ENCODE results near the gene DUSP16. TPM values are rescaled to one million over a fixed set of nuclear protein-coding genes. Genes with fewer than 3 reads are reported as not detected.
"Not testable (repeated sequence)": the region's sequence is repeated elsewhere in the genome, so short reads cannot be mapped to it uniquely, and the experiment has no call there.

DUSP16 gene
- polyA plus RNA-seq, 4 donors, result 22.5 to 83.4 (median 30.1) TPM

GRCh38 chr12:12508612-12509011 is 54.1 kb downstream of the DUSP16 start:
- no peak for FAIRE-seq
- H3K36me3 ChIP-seq (ENCODE audit: control insufficient read depth in 3 of 3, insufficient read depth in 2 of 3, low read depth in 1 of 3, low read length in 3 of 3), result peaks cover 0 to 9% (median 2%) of the 10 kb centered on the region in 3 donors
- WGBS, 3 donors, result 91 to 93% (median 92%) methylated on average over 2 of the region's 2 CpGs

GRCh38 chr12:12507121-12507520 is 55.5 kb downstream of the DUSP16 start:
- peaks cover 13 to 18% (median 15%) of the 10 kb centered on the region in 3 donors for H3K4me1 ChIP-seq (ENCODE audit: control insufficient read depth in 3 of 3, insufficient read depth in 2 of 3, low read depth in 1 of 3, low read length in 2 of 3)
- no peaks in the 10 kb centered on the region for H3K9me3 ChIP-seq (ENCODE audit: control insufficient read depth in 2 of 2, insufficient read depth in 1 of 2, low read depth in 1 of 2, low read length in 1 of 2)
- WGBS, 3 donors, result 74 to 96% (median 96%) methylated on average over 1 of the region's 1 CpG
- no peaks in the 10 kb centered on the region for H3K27me3 ChIP-seq (ENCODE audit: control insufficient read depth in 3 of 3, insufficient read depth in 3 of 3, low read length in 3 of 3)
- H3K36me3 ChIP-seq (ENCODE audit: control insufficient read depth in 3 of 3, insufficient read depth in 2 of 3, low read depth in 1 of 3, low read length in 3 of 3), result peaks cover 0 to 20% (median 2%) of the 10 kb centered on the region in 3 donors
- H3K4me3 ChIP-seq (ENCODE audit: low read depth in 1 of 3, low read length in 3 of 3), result no peak overlapping the region
- FAIRE-seq (no peak), DNase-seq (no peak)
- H3K27ac ChIP-seq (ENCODE audit: low read depth in 1 of 3, low read length in 2 of 3), result no peak overlapping the region

More at GRCh38 chr12:12508612-12509011, 54.1 kb downstream of the DUSP16 start:
- Histone ChIP-seq H3K27ac (ENCODE audit: low read depth in 1 of 3, low read length in 2 of 3) (no peak overlapping the region), H3K27me3 (ENCODE audit: control insufficient read depth in 3 of 3, insufficient read depth in 3 of 3, low read length in 3 of 3) (no peaks in the 10 kb centered on the region), H3K9me3 (ENCODE audit: control insufficient read depth in 2 of 2, insufficient read depth in 1 of 2, low read depth in 1 of 2, low read length in 1 of 2) (no peaks in the 10 kb centered on the region), H3K4me3 (ENCODE audit: low read depth in 1 of 3, low read length in 3 of 3) (no peak overlapping the region), H3K4me1 (ENCODE audit: control insufficient read depth in 3 of 3, insufficient read depth in 2 of 3, low read depth in 1 of 3, low read length in 2 of 3) (peaks cover 15 to 20% (median 15%) of the 10 kb centered on the region in 3 donors)
- no peak for DNase-seq

- DNase-seq (peak in 1 of 2 donors; percentile 31), FAIRE-seq (no peak)
- WGBS, 3 donors, result 59 to 76% (median 75%) methylated on average over 3 of the region's 3 CpGs
- no peak overlapping the region for H3K4me3 ChIP-seq (ENCODE audit: low read depth in 1 of 3, low read length in 3 of 3)
- peaks cover 0 to 17% (median 2%) of the 10 kb centered on the region in 3 donors for H3K36me3 ChIP-seq (ENCODE audit: control insufficient read depth in 3 of 3, insufficient read depth in 2 of 3, low read depth in 1 of 3, low read length in 3 of 3)
- peak overlapping the region; percentile 41 to 74 (median 47) for H3K27ac ChIP-seq (ENCODE audit: low read depth in 1 of 3, low read length in 2 of 3)
- no peaks in the 10 kb centered on the region for H3K9me3 ChIP-seq (ENCODE audit: control insufficient read depth in 2 of 2, insufficient read depth in 1 of 2, low read depth in 1 of 2, low read length in 1 of 2)
- peaks cover 9 to 18% (median 15%) of the 10 kb centered on the region in 3 donors for H3K4me1 ChIP-seq (ENCODE audit: control insufficient read depth in 3 of 3, insufficient read depth in 2 of 3, low read depth in 1 of 3, low read length in 2 of 3)
- no peaks in the 10 kb centered on the region for H3K27me3 ChIP-seq (ENCODE audit: control insufficient read depth in 3 of 3, insufficient read depth in 3 of 3, low read length in 3 of 3)
Observed at GRCh38 chr12:12506496-12506890, 56.2 kb downstream of the DUSP16 start.

- no peak overlapping the region for H3K4me3 ChIP-seq (ENCODE audit: low read depth in 1 of 3, low read length in 3 of 3)
- no peak for FAIRE-seq
- peak overlapping the region; percentile 32 to 85 (median 47) for H3K27ac ChIP-seq (ENCODE audit: low read depth in 1 of 3, low read length in 2 of 3)
- 31 to 46% (median 36%) methylated on average over 11 of the region's 11 CpGs for WGBS, 3 donors
- H3K36me3 ChIP-seq (ENCODE audit: control insufficient read depth in 3 of 3, insufficient read depth in 2 of 3, low read depth in 1 of 3, low read length in 3 of 3), result peaks cover 0 to 17% (median 2%) of the 10 kb centered on the region in 3 donors
- DNase-seq, result peak; percentile 43 to 46
- H3K4me1 ChIP-seq (ENCODE audit: control insufficient read depth in 3 of 3, insufficient read depth in 2 of 3, low read depth in 1 of 3, low read length in 2 of 3), result peaks cover 8 to 18% (median 12%) of the 10 kb centered on the region in 3 donors
- H3K27me3 ChIP-seq (ENCODE audit: control insufficient read depth in 3 of 3, insufficient read depth in 3 of 3, low read length in 3 of 3), result no peaks in the 10 kb centered on the region
- no peaks in the 10 kb centered on the region for H3K9me3 ChIP-seq (ENCODE audit: control insufficient read depth in 2 of 2, insufficient read depth in 1 of 2, low read depth in 1 of 2, low read length in 1 of 2)
Observed at GRCh38 chr12:12505544-12506495, 56.8 kb downstream of the DUSP16 start.

GRCh38 chr12:12503384-12504078 is 59.1 kb downstream of the DUSP16 start:
- H3K4me1 ChIP-seq (ENCODE audit: control insufficient read depth in 3 of 3, insufficient read depth in 2 of 3, low read depth in 1 of 3, low read length in 2 of 3), result peaks cover 5 to 18% (median 9%) of the 10 kb centered on the region in 3 donors
- no peak overlapping the region for H3K27ac ChIP-seq (ENCODE audit: low read depth in 1 of 3, low read length in 2 of 3)
- 78 to 87% (median 80%) methylated on average over 9 of the region's 9 CpGs for WGBS, 3 donors
- DNase-seq (no peak), FAIRE-seq (no peak)
- no peaks in the 10 kb centered on the region for H3K27me3 ChIP-seq (ENCODE audit: control insufficient read depth in 3 of 3, insufficient read depth in 3 of 3, low read length in 3 of 3)
- H3K36me3 ChIP-seq (ENCODE audit: control insufficient read depth in 3 of 3, insufficient read depth in 2 of 3, low read depth in 1 of 3, low read length in 3 of 3), result peaks cover 0 to 20% (median 3%) of the 10 kb centered on the region in 3 donors
- no peak overlapping the region for H3K4me3 ChIP-seq (ENCODE audit: low read depth in 1 of 3, low read length in 3 of 3)
- no peaks in the 10 kb centered on the region for H3K9me3 ChIP-seq (ENCODE audit: control insufficient read depth in 2 of 2, insufficient read depth in 1 of 2, low read depth in 1 of 2, low read length in 1 of 2)

GRCh38 chr12:12502815-12503151 is 59.9 kb downstream of the DUSP16 start:
- peak overlapping the region in 1 of 3 donors; percentile 50 for H3K27ac ChIP-seq (ENCODE audit: low read depth in 1 of 3, low read length in 2 of 3)
- WGBS, 3 donors, result 83 to 92% (median 88%) methylated on average over 5 of the region's 5 CpGs

GRCh38 chr12:12502130-12502814 is 60.4 kb downstream of the DUSP16 start:
- Histone ChIP-seq H3K36me3 (ENCODE audit: control insufficient read depth in 3 of 3, insufficient read depth in 2 of 3, low read depth in 1 of 3, low read length in 3 of 3) (peaks cover 0 to 27% (median 3%) of the 10 kb centered on the region in 3 donors), H3K4me1 (ENCODE audit: control insufficient read depth in 3 of 3, insufficient read depth in 2 of 3, low read depth in 1 of 3, low read length in 2 of 3) (peaks cover 5 to 18% (median 9%) of the 10 kb centered on the region in 3 donors), H3K27ac (ENCODE audit: low read depth in 1 of 3, low read length in 2 of 3) (peak overlapping the region in 1 of 3 donors; percentile 50)
- not testable (repeated sequence) for H3K27me3 ChIP-seq (ENCODE audit: control insufficient read depth in 3 of 3, insufficient read depth in 3 of 3, low read length in 3 of 3); H3K4me3 ChIP-seq (ENCODE audit: low read depth in 1 of 3, low read length in 3 of 3); DNase-seq; H3K9me3 ChIP-seq (ENCODE audit: control insufficient read depth in 2 of 2, insufficient read depth in 1 of 2, low read depth in 1 of 2, low read length in 1 of 2); FAIRE-seq
- WGBS, 3 donors, result 86 to 93% (median 87%) methylated on average over 7 of the region's 7 CpGs

More at GRCh38 chr12:12502815-12503151, 59.9 kb downstream of the DUSP16 start:
- Histone ChIP-seq H3K4me1 (ENCODE audit: control insufficient read depth in 3 of 3, insufficient read depth in 2 of 3, low read depth in 1 of 3, low read length in 2 of 3) (peaks cover 5 to 18% (median 9%) of the 10 kb centered on the region in 3 donors), H3K9me3 (ENCODE audit: control insufficient read depth in 2 of 2, insufficient read depth in 1 of 2, low read depth in 1 of 2, low read length in 1 of 2) (no peaks in the 10 kb centered on the region), H3K36me3 (ENCODE audit: control insufficient read depth in 3 of 3, insufficient read depth in 2 of 3, low read depth in 1 of 3, low read length in 3 of 3) (peaks cover 0 to 24% (median 3%) of the 10 kb centered on the region in 3 donors), H3K27me3 (ENCODE audit: control insufficient read depth in 3 of 3, insufficient read depth in 3 of 3, low read length in 3 of 3) (no peaks in the 10 kb centered on the region), H3K4me3 (ENCODE audit: low read depth in 1 of 3, low read length in 3 of 3) (no peak overlapping the region)
- no peak for DNase-seq
- FAIRE-seq, result no peak

- WGBS, 3 donors, result 65 to 86% (median 73%) methylated on average over 3 of the region's 3 CpGs
- H3K4me3 ChIP-seq (ENCODE audit: low read depth in 1 of 3, low read length in 3 of 3), result no peak overlapping the region
- H3K4me1 ChIP-seq (ENCODE audit: control insufficient read depth in 3 of 3, insufficient read depth in 2 of 3, low read depth in 1 of 3, low read length in 2 of 3), result peaks cover 2 to 12% (median 6%) of the 10 kb centered on the region in 3 donors
- no peak for DNase-seq
- H3K27ac ChIP-seq (ENCODE audit: low read depth in 1 of 3, low read length in 2 of 3), result no peak overlapping the region
- H3K9me3 ChIP-seq (ENCODE audit: control insufficient read depth in 2 of 2, insufficient read depth in 1 of 2, low read depth in 1 of 2, low read length in 1 of 2), result no peaks in the 10 kb centered on the region
- FAIRE-seq, result no peak
- H3K36me3 ChIP-seq (ENCODE audit: control insufficient read depth in 3 of 3, insufficient read depth in 2 of 3, low read depth in 1 of 3, low read length in 3 of 3), result peaks cover 3 to 27% (median 3%) of the 10 kb centered on the region in 3 donors
- H3K27me3 ChIP-seq (ENCODE audit: control insufficient read depth in 3 of 3, insufficient read depth in 3 of 3, low read length in 3 of 3), result no peaks in the 10 kb centered on the region
Observed at GRCh38 chr12:12501121-12501520, 61.5 kb downstream of the DUSP16 start.
